Measurements from ENCODE around the gene ELMOD1. TPM values are rescaled to one million over a fixed set of nuclear protein-coding genes. Genes with fewer than 3 reads are reported as not detected.

The ELMOD1 gene
- total RNA-seq, 1 experiment from 2014 or later, result not detected

GRCh38 chr11:107691000-107691750 is 100.2 kb downstream of the ELMOD1 start:
- peak; percentile 67 for DNase-seq
- Histone ChIP-seq H3K27me3 (no peaks in the 10 kb centered on the region), H3K4me3 (no peak overlapping the region), H3K9me3 (peaks cover 5% of the 10 kb centered on the region; the same call in 1 of the 2 replicates), H3K36me3 (no peaks in the 10 kb centered on the region)

- Histone ChIP-seq H3K9me3 (peaks cover 5% of the 10 kb centered on the region; the same call in 1 of the 2 replicates), H3K4me3 (no peak overlapping the region), H3K27me3 (no peaks in the 10 kb centered on the region), H3K36me3 (no peaks in the 10 kb centered on the region)
- DNase-seq, result no peak
Measured at GRCh38 chr11:107695446-107695845, 104.5 kb downstream of the ELMOD1 start.

- peak; percentile 30 for DNase-seq
- Histone ChIP-seq H3K27me3 (no peaks in the 10 kb centered on the region), H3K36me3 (no peaks in the 10 kb centered on the region), H3K9me3 (peaks cover 5% of the 10 kb centered on the region; the same call in 1 of the 2 replicates), H3K4me3 (no peak overlapping the region)
Measured at GRCh38 chr11:107696140-107696539, 105.2 kb downstream of the ELMOD1 start.

GRCh38 chr11:107697291-107697690 is 106.3 kb downstream of the ELMOD1 start:
- Histone ChIP-seq H3K4me3 (no peak overlapping the region), H3K27me3 (no peaks in the 10 kb centered on the region), H3K9me3 (peaks cover 5% of the 10 kb centered on the region; the same call in 1 of the 2 replicates), H3K36me3 (no peaks in the 10 kb centered on the region)
- no peak for DNase-seq

- Histone ChIP-seq H3K36me3 (no peaks in the 10 kb centered on the region), H3K4me3 (no peak overlapping the region), H3K27me3 (no peaks in the 10 kb centered on the region), H3K9me3 (no peaks in the 10 kb centered on the region)
- DNase-seq, result peak; percentile 47
Measured at GRCh38 chr11:107699371-107700285, 108.7 kb downstream of the ELMOD1 start.

- no peak for DNase-seq
- H3K27me3 ChIP-seq, result no peaks in the 10 kb centered on the region
- no peaks in the 10 kb centered on the region for H3K36me3 ChIP-seq
- no peaks in the 10 kb centered on the region for H3K9me3 ChIP-seq
- no peak overlapping the region for H3K4me3 ChIP-seq
Measured at GRCh38 chr11:107702109-107702660, 111.2 kb downstream of the ELMOD1 start.

- Histone ChIP-seq H3K27me3 (no peaks in the 10 kb centered on the region), H3K36me3 (no peaks in the 10 kb centered on the region), H3K4me3 (no peak overlapping the region), H3K9me3 (no peaks in the 10 kb centered on the region)
- no peak for DNase-seq
Measured at GRCh38 chr11:107702723-107703122, 111.8 kb downstream of the ELMOD1 start.

- Histone ChIP-seq H3K9me3 (no peaks in the 10 kb centered on the region), H3K4me3 (no peak overlapping the region), H3K36me3 (no peaks in the 10 kb centered on the region), H3K27me3 (no peaks in the 10 kb centered on the region)
- DNase-seq, result peak; percentile 66
Measured at GRCh38 chr11:107704451-107704850, 113.5 kb downstream of the ELMOD1 start.

GRCh38 chr11:107705027-107705426 is 114.1 kb downstream of the ELMOD1 start:
- H3K36me3 ChIP-seq, result no peaks in the 10 kb centered on the region
- peak; percentile 70 for DNase-seq
- no peaks in the 10 kb centered on the region for H3K27me3 ChIP-seq
- no peaks in the 10 kb centered on the region for H3K9me3 ChIP-seq
- H3K4me3 ChIP-seq, result no peak overlapping the region

- Histone ChIP-seq H3K4me3 (no peak overlapping the region), H3K27me3 (no peaks in the 10 kb centered on the region), H3K9me3 (no peaks in the 10 kb centered on the region), H3K36me3 (no peaks in the 10 kb centered on the region)
- DNase-seq, result no peak
Measured at GRCh38 chr11:107706531-107706930, 115.6 kb downstream of the ELMOD1 start.

GRCh38 chr11:107707215-107707671 is 116.3 kb downstream of the ELMOD1 start:
- DNase-seq, result no peak
- H3K4me3 ChIP-seq, result no peak overlapping the region
- peaks cover 2% of the 10 kb centered on the region; the same call in 1 of the 2 replicates for H3K27me3 ChIP-seq
- no peaks in the 10 kb centered on the region for H3K9me3 ChIP-seq
- no peaks in the 10 kb centered on the region for H3K36me3 ChIP-seq

GRCh38 chr11:107707807-107708206 is 116.9 kb downstream of the ELMOD1 start:
- Histone ChIP-seq H3K9me3 (no peaks in the 10 kb centered on the region), H3K36me3 (no peaks in the 10 kb centered on the region), H3K27me3 (peaks cover 3% of the 10 kb centered on the region; the same call in 1 of the 2 replicates), H3K4me3 (no peak overlapping the region)
- no peak for DNase-seq

GRCh38 chr11:107708792-107709191 is 117.8 kb downstream of the ELMOD1 start:
- H3K36me3 ChIP-seq, result no peaks in the 10 kb centered on the region
- DNase-seq, result no peak
- H3K9me3 ChIP-seq, result no peaks in the 10 kb centered on the region
- peaks cover 3% of the 10 kb centered on the region; the same call in 1 of the 2 replicates for H3K27me3 ChIP-seq
- H3K4me3 ChIP-seq, result no peak overlapping the region

GRCh38 chr11:107710301-107710700 is 119.4 kb downstream of the ELMOD1 start:
- peaks cover 3% of the 10 kb centered on the region; the same call in 1 of the 2 replicates for H3K27me3 ChIP-seq
- H3K36me3 ChIP-seq, result no peaks in the 10 kb centered on the region
- no peak overlapping the region for H3K4me3 ChIP-seq

GRCh38 chr11:107711861-107712755 is 121.2 kb downstream of the ELMOD1 start, which contains the start of gene SLN:
Gene SLN, minus strand, starts transcription at chr11:107712056.
- DNase-seq, result no peak
- H3K9me3 ChIP-seq, result no peaks in the 10 kb centered on the region
- H3K27me3 ChIP-seq, result peaks cover 3% of the 10 kb centered on the region; the same call in 1 of the 2 replicates
- no peak within 1 kb of the TSS for H3K4me3 ChIP-seq
- H3K36me3 ChIP-seq, result no peaks in the 10 kb centered on the region

More at GRCh38 chr11:107710301-107710700, 119.4 kb downstream of the ELMOD1 start:
- no peak for DNase-seq
- H3K9me3 ChIP-seq, result no peaks in the 10 kb centered on the region

GRCh38 chr11:107713009-107713408 is 122.1 kb downstream of the ELMOD1 start:
- DNase-seq, result no peak
- H3K36me3 ChIP-seq, result no peaks in the 10 kb centered on the region
- peaks cover 3% of the 10 kb centered on the region; the same call in 1 of the 2 replicates for H3K27me3 ChIP-seq
- H3K9me3 ChIP-seq, result no peaks in the 10 kb centered on the region
- no peak overlapping the region for H3K4me3 ChIP-seq

Measured in MG63 (cell line).